Endothelial cell of umbilical vein (primary cell): ENCODE data around the gene CCM2.

ENCODE experiments used
- EZH2 ChIP-seq: IDR thresholded peaks from 2 replicates; pipeline ENCODE4 v1.6.1; 2012; ENCODE audit warnings: borderline replicate concordance, low read depth, mild to moderate bottlenecking, moderate library complexity, low read length, inconsistent platforms; ENCODE audit not compliant: severe bottlenecking
- FOS ChIP-seq: IDR thresholded peaks from 2 replicates; pipeline ENCODE4 v1.6.1; 2011; ENCODE audit warnings: mild to moderate bottlenecking, low read length, moderate library complexity, borderline replicate concordance; ENCODE audit not compliant: insufficient read depth
- GATA2 ChIP-seq: IDR thresholded peaks from 2 replicates; pipeline ENCODE4 v1.7.0; 2011; ENCODE audit warnings: low read depth, mild to moderate bottlenecking, moderate library complexity, mixed read lengths, low read length; ENCODE audit not compliant: insufficient read length, insufficient read depth
- JUN ChIP-seq: IDR thresholded peaks from 2 replicates; pipeline ENCODE4 v1.6.1; 2011; ENCODE audit warnings: borderline replicate concordance, low read depth; ENCODE audit not compliant: insufficient read length, insufficient read depth
- MAX ChIP-seq: IDR thresholded peaks from 2 replicates; pipeline ENCODE4 v1.6.1; 2011; ENCODE audit not compliant: insufficient read depth, insufficient read length
- MYC ChIP-seq: IDR thresholded peaks from one replicate; pipeline ENCODE4 v1.6.1; 2011; ENCODE audit warnings: mild to moderate bottlenecking, low read depth, low read length
- POLR2A ChIP-seq: IDR thresholded peaks from 2 replicates; pipeline ENCODE4 v1.6.1; 2012; ENCODE audit warnings: low read depth, mild to moderate bottlenecking, control low read depth, low read length
- POLR2AphosphoS5 ChIP-seq: IDR thresholded peaks from 2 replicates; pipeline ENCODE4 v1.6.1; 2012; ENCODE audit warnings: low read depth, mild to moderate bottlenecking, control low read depth, low read length, moderate library complexity; ENCODE audit not compliant: insufficient read depth
- TF ChIP-seq, protein P1 (sequence below), 2 donors: IDR thresholded peaks; 1 replicate in 1 of 2; 2 replicates in 1 of 2; pipeline ENCODE4 v1.5.1; 2011; ENCODE audit warnings: low read length in 2 of 2, mild to moderate bottlenecking in 2 of 2, moderate library complexity in 2 of 2, control low read depth in 1 of 2, inconsistent platforms in 1 of 2, low read depth in 1 of 2; ENCODE audit not compliant: insufficient read depth in 1 of 2; ENCODE audit errors: extremely low read depth in 1 of 2

GRCh38 chr7:45026984-45027773 is 27.2 kb downstream of the CCM2 start:
- TF ChIP-seq, protein P1, sequence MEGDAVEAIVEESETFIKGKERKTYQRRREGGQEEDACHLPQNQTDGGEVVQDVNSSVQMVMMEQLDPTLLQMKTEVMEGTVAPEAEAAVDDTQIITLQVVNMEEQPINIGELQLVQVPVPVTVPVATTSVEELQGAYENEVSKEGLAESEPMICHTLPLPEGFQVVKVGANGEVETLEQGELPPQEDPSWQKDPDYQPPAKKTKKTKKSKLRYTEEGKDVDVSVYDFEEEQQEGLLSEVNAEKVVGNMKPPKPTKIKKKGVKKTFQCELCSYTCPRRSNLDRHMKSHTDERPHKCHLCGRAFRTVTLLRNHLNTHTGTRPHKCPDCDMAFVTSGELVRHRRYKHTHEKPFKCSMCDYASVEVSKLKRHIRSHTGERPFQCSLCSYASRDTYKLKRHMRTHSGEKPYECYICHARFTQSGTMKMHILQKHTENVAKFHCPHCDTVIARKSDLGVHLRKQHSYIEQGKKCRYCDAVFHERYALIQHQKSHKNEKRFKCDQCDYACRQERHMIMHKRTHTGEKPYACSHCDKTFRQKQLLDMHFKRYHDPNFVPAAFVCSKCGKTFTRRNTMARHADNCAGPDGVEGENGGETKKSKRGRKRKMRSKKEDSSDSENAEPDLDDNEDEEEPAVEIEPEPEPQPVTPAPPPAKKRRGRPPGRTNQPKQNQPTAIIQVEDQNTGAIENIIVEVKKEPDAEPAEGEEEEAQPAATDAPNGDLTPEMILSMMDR (IDR thresholded peaks at IDR 0.05; ENCODE audit: extremely low read depth in 1 of 2, insufficient read depth in 1 of 2, low read depth in 1 of 2, low read length in 2 of 2): no peak
- no peak for TF ChIP-seq EZH2
- TF ChIP-seq POLR2A: no peak
- TF ChIP-seq MYC: no peak
- no peak for TF ChIP-seq FOS
- TF ChIP-seq POLR2AphosphoS5: no peak
- no peak for TF ChIP-seq MAX
- no peak for TF ChIP-seq JUN
- TF ChIP-seq GATA2: peak; percentile 64
